Erythroblast (primary cell): ENCODE data around the gene ZFHX3.

Experiments
- DNase-seq, 2 experiments: peaks; one replicate each; lab custom pipeline; 2025; lab: John Stamatoyannopoulos, UW
- GATA1 ChIP-seq: IDR thresholded peaks from 2 replicates; pipeline ENCODE4 v1.6.1; 2011; ENCODE audit warnings: low read depth, mild to moderate bottlenecking, control low read depth, low read length, moderate library complexity
- POLR2A ChIP-seq: IDR thresholded peaks from 2 replicates; pipeline ENCODE4 v1.6.1; 2011; ENCODE audit warnings: mild to moderate bottlenecking, low read length

The ZFHX3 gene

GRCh38 chr16:72787514-72788268, 260.2 kb downstream of the ZFHX3 start:
- peak; percentile 58 to 64 for DNase-seq
- no peak for TF ChIP-seq GATA1
- TF ChIP-seq POLR2A, result no peak

- peak in 1 of 2 experiments; percentile 20 for DNase-seq
- TF ChIP-seq POLR2A (no peak), GATA1 (no peak)
These were observed 260.8 kb downstream of the ZFHX3 start for GRCh38 chr16:72787130-72787513.

DNA sequence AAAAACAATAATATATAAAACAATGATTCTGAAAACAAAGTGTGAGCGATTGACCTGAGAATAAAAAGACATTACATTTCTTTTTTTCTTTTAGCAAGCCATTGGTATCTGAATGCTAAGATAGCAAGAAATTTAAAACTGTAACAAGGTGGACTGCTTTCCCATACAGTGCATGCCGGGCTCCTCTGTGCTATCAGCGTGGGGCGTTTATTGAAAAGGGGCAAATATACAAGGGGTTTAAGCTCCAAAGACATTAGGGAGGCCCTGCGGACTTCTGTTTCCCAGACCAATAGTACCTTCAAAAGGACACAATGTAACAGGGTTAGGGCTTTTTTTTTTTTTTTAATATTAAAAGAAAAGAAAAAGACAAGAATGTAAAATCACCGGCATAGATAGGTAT, 261.3 kb downstream of the ZFHX3 start:
- DNase-seq, result no peak

DNA sequence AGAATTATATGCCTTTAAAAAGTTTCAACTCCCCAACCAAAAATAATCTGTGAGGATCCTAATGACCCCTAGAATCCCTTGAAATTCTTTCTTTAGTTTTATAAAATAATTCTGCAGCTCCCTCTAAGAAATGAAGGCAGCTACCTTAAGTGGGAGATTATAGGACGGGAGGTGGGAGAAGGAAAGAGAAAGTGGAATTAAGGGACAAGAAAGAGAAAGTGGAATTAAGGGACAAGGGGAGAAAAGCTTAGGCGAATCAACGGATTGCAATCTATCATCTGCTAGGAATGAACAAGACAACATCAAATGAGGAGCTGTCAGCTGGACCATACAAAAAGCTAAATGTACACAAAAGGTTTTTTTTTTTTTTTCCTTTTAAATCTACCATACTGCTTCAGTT, 262.0 kb downstream of the ZFHX3 start:
- TF ChIP-seq GATA1 (no peak), POLR2A (no peak)

More for the DNA sequence above, 261.3 kb downstream of the ZFHX3 start:
- TF ChIP-seq POLR2A, result no peak
- no peak for TF ChIP-seq GATA1

DNA sequence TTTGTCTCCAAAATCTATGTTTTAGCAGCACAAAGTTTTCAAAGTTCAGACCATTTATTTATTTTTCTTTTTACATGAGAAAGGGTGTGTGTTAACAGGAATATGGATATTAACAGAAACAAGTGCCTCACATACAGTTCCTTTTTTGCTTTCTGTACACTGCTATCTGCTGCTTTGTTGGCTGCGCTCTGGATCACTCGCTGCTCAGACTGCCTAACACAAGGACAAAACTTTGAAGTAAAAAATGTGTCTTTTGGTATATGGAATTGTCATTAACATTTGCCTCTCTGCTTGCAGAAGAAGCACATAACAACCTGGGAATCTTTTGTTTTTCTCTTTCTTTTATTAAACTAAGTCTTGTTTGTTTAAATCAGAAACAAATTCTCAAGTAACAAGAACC, 262.8 kb downstream of the ZFHX3 start:
- no peak for DNase-seq
- no peak for TF ChIP-seq GATA1
- TF ChIP-seq POLR2A, result no peak

More for the DNA sequence above, 262.0 kb downstream of the ZFHX3 start:
- no peak for DNase-seq

- DNase-seq, result no peak
- TF ChIP-seq GATA1 (no peak), POLR2A (no peak)
These were observed 264.1 kb downstream of the ZFHX3 start for GRCh38 chr16:72783716-72784318.

DNA sequence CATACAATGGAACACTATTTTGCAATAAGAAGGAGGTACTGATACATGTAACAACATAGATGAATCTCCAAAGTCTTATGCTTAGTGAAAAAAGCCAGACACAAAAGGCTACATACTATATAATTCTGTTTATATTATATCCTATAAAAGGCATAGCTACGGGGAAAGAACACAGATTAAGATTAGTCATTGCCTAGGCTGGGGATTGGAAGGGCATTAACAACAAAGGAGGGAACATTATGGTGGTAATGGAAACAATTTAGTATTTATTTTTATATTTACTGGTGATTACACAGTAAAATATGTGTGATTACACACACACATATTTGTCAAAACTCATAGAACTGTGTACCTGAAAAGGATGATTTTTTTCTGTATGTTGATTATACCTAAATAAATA, 278.1 kb downstream of the ZFHX3 start:
- no peak for DNase-seq
- TF ChIP-seq POLR2A, result no peak
- TF ChIP-seq GATA1, result no peak

- DNase-seq, result no peak
- TF ChIP-seq POLR2A (no peak), GATA1 (no peak)
These were observed 279.3 kb downstream of the ZFHX3 start for GRCh38 chr16:72768591-72768990.

GRCh38 chr16:72766506-72766905, 281.4 kb downstream of the ZFHX3 start:
- no peak for DNase-seq
- no peak for TF ChIP-seq GATA1

- no peak for DNase-seq
- TF ChIP-seq GATA1 (no peak), POLR2A (no peak)
These were observed 283.8 kb downstream of the ZFHX3 start for GRCh38 chr16:72764015-72764654.

GRCh38 chr16:72760581-72760980, 287.3 kb downstream of the ZFHX3 start:
- TF ChIP-seq POLR2A, result no peak
- TF ChIP-seq GATA1, result no peak
- no peak for DNase-seq

DNA sequence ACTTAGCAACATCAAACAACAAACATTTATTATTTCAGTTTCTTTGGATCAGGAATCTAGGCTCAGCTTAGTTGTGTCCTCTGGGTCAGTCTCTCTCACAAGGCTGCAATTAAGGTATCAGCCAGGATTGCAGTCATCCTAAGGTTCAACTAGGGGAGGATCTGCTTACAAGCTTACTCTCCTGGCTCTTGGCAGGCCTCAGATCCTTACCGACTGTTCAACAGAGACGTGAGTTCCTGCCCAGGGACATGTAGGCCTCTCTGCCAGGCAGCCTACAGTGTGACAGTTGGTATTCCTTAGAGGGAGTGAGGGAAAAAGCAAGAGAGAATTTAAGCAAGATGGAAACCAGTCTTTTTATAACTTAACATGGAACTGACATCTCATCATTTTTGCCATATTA, 294.0 kb downstream of the ZFHX3 start:
- TF ChIP-seq GATA1 (no peak), POLR2A (no peak)
- DNase-seq, result no peak

DNA sequence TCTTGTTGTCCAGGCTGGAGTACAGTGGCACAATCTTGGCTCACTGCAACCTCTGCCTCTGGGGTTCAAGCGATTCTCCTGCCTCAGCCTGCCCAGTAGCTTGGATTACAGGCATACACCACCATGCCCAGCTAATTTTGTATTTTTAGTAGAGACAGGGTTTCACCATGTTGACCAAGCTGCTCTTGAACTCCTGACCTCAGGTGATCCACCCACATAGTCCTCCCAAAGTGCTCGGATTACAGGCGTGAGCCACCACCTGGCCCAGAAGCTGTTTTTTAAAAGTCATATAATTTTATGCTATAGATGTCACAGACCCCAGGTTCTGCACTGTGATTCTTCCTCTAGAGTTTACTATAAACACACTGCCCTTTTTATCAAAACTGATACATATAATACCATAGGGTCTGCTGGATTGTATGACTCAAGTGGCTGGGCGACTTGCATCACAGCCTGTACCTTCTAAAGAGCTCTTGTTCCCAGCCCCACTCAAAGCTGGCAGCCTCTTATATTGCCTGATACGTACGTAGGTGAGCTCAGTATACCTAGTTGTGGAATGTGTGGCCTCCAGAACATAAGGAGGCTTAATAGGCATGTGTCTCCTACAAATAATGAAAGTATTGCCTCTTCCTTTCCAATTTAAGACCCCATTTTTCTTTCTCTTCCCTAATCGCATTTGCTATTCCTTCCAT, 295.8 kb downstream of the ZFHX3 start:
- TF ChIP-seq POLR2A (no peak), GATA1 (no peak)
- DNase-seq, result no peak

DNA sequence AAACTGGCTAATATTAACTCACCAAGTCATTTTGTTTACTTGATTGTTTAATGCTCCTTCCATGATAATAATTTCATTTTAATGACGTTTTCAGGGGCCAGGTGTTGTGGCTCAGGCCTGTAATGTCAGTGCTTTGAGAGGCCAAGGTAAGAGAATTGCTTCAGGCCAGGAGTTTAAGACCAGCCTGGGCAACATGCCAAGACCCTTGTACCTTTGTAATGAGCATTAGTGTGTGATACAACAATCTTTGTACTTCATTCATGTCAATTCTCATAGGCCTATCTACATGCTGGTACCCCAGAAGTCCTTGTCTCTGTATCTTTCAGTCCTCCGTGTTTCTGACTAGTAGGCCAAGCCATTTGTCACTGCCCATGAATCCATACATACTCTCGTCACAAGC, 296.9 kb downstream of the ZFHX3 start:
- no peak for TF ChIP-seq GATA1
- TF ChIP-seq POLR2A, result no peak
- no peak for DNase-seq
